ENCODE measurements around the gene AMBP.

The AMBP gene

GRCh38 chr9:114056527-114056926, 21.6 kb downstream of the AMBP start (continued):
- TF ChIP-seq ZBTB44 (tag by site-specific recombination; IDR thresholded peaks at IDR 0.05): no peak
- TF ChIP-seq ZNF623 (tag by site-specific recombination; IDR thresholded peaks at IDR 0.05): no peak
- no peak for TF ChIP-seq ZNF580 (tag by site-specific recombination; IDR thresholded peaks at IDR 0.05)

GRCh38 chr9:114055894-114056293, 22.2 kb downstream of the AMBP start:
- TF ChIP-seq, protein P1, sequence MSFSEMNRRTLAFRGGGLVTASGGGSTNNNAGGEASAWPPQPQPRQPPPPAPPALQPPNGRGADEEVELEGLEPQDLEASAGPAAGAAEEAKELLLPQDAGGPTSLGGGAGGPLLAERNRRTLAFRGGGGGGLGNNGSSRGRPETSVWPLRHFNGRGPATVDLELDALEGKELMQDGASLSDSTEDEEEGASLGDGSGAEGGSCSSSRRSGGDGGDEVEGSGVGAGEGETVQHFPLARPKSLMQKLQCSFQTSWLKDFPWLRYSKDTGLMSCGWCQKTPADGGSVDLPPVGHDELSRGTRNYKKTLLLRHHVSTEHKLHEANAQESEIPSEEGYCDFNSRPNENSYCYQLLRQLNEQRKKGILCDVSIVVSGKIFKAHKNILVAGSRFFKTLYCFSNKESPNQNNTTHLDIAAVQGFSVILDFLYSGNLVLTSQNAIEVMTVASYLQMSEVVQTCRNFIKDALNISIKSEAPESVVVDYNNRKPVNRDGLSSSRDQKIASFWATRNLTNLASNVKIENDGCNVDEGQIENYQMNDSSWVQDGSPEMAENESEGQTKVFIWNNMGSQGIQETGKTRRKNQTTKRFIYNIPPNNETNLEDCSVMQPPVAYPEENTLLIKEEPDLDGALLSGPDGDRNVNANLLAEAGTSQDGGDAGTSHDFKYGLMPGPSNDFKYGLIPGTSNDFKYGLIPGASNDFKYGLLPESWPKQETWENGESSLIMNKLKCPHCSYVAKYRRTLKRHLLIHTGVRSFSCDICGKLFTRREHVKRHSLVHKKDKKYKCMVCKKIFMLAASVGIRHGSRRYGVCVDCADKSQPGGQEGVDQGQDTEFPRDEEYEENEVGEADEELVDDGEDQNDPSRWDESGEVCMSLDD (tag by site-specific recombination; IDR thresholded peaks at IDR 0.05): no peak
- TF ChIP-seq ZNF660 (tag by site-specific recombination; IDR thresholded peaks at IDR 0.05): no peak
- TF ChIP-seq ZNF529 (tag by site-specific recombination; IDR thresholded peaks at IDR 0.05; ENCODE audit: insufficient replicate concordance): no peak
- TF ChIP-seq ZNF324 (tag by site-specific recombination; IDR thresholded peaks at IDR 0.05): no peak
- no peak for TF ChIP-seq ZNF785 (tag by site-specific recombination; IDR thresholded peaks at IDR 0.05)
- TF ChIP-seq ZNF394 (tag by site-specific recombination; IDR thresholded peaks at IDR 0.05; ENCODE audit: borderline replicate concordance): no peak
- no peak for TF ChIP-seq ZSCAN16 (tag by site-specific recombination; IDR thresholded peaks at IDR 0.05)
- TF ChIP-seq ZNF791 (tag by site-specific recombination; IDR thresholded peaks at IDR 0.05): no peak
- no peak for TF ChIP-seq CTCF (tag by site-specific recombination; IDR thresholded peaks at IDR 0.05)
- no peak for TF ChIP-seq ZBTB48 (tag by site-specific recombination; IDR thresholded peaks at IDR 0.05)
- TF ChIP-seq ELK4 (IDR thresholded peaks at IDR 0.05; ENCODE audit: borderline replicate concordance, low read depth, low read length): no peak
- no peak for TF ChIP-seq ZNF514 (tag by site-specific recombination; IDR thresholded peaks at IDR 0.05)
- no peak overlapping the region for H3K27ac ChIP-seq (ENCODE audit: extremely low read depth, low read depth, low read length)
- no peaks in the 10 kb centered on the region for H3K9me3 ChIP-seq (ENCODE audit: control insufficient read depth, insufficient read depth, low read depth, low read length)
- CTCF ChIA-PET: interaction anchor here (0.7 to 4.8 kb wide), 2 partner anchors 27 to 143 kb away, joined by 3 to 19 read pairs; no protein-coding TSS in a partner anchor
- no peaks in the 10 kb centered on the region for H3K4me1 ChIP-seq (ENCODE audit: control insufficient read depth, insufficient read depth, low read length)
- peaks cover 0 to 14% of the 10 kb centered on the region in 2 experiments; a peak in 1 of 3 replicates for H3K36me3 ChIP-seq (ENCODE audit: control insufficient read depth in 2 of 2, insufficient read depth in 1 of 2, low read length in 2 of 2)
- POLR2A ChIA-PET: no interaction called here
- no peak overlapping the region for H3K4me3 ChIP-seq (ENCODE audit: low read depth, low read length)

DNA sequence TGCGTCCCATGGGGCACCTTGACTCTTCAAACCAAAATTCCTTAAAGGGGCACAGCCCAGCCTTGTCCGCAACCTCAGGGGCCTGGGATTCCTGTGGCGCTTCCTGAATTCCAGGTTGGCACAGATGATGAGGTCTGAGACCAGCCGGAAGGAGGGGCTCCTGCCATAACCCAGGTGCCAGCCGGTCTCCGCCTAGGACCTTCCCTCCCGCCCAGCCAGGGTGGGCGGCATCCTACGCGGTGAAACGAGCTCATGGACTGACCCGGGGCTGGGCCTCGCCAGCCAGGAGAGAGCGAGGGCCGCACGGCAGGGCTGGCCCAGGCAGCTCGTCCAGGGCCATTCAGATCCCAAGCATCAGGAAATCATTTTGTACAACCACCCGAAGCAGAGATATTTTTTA, 23.0 kb downstream of the AMBP start:
- ChIA-PET CTCF (no interaction called here), POLR2A (no interaction called here)
- Histone ChIP-seq H3K9me3 (ENCODE audit: control insufficient read depth, insufficient read depth, low read depth, low read length) (no peaks in the 10 kb centered on the region), H3K4me1 (ENCODE audit: control insufficient read depth, insufficient read depth, low read length) (no peaks in the 10 kb centered on the region), H3K4me3 (ENCODE audit: low read depth, low read length) (no peak overlapping the region), H3K27ac (ENCODE audit: extremely low read depth, low read depth, low read length) (no peak overlapping the region), H3K36me3 (ENCODE audit: control insufficient read depth in 2 of 2, insufficient read depth in 1 of 2, low read length in 2 of 2) (peaks cover 0 to 21% of the 10 kb centered on the region in 2 experiments; a peak in 1 of 3 replicates)
- TF ChIP-seq RBAK (tag by site-specific recombination; IDR thresholded peaks at IDR 0.05) (no peak), KLF8 (tag by site-specific recombination; IDR thresholded peaks at IDR 0.05) (no peak), ZNF76 (tag by site-specific recombination; IDR thresholded peaks at IDR 0.05; ENCODE audit: borderline replicate concordance, low read depth) (no peak), KLF16 (tag by site-specific recombination; IDR thresholded peaks at IDR 0.05) (no peak), ZBTB6 (tag by site-specific recombination; IDR thresholded peaks at IDR 0.05) (no peak), ZNF266 (tag by site-specific recombination; IDR thresholded peaks at IDR 0.05; ENCODE audit: low read depth) (no peak), ZNF248 (tag by site-specific recombination; IDR thresholded peaks at IDR 0.05) (no peak), ZNF416 (tag by site-specific recombination; IDR thresholded peaks at IDR 0.05) (no peak), ZNF292 (tag by site-specific recombination; IDR thresholded peaks at IDR 0.05; ENCODE audit: borderline replicate concordance, low read depth) (no peak), ZNF341 (tag by site-specific recombination; IDR thresholded peaks at IDR 0.05; ENCODE audit: low read depth) (no peak), ZNF366 (tag by site-specific recombination; conservative IDR thresholded peaks at IDR 0.05) (no peak), ZNF747 (tag by site-specific recombination; IDR thresholded peaks at IDR 0.05) (no peak)
